Activated CD4-positive, CD25-positive, alpha-beta regulatory T cell (primary cell): ENCODE measurements around the gene NR1I3.
A peak's percentile ranks its signal among the peaks of the same experiment; 100 is the strongest.

Experiments used
- DNase-seq, 4 experiments: peaks; one replicate each; lab custom pipeline; 2025; lab: John Stamatoyannopoulos, UW

NR1I3 gene

GRCh38 chr1:161196111-161196510 is 41.9 kb downstream of the NR1I3 start:
- DNase-seq = no peak

- DNase-seq = no peak
Observed at GRCh38 chr1:161195171-161195570, 42.8 kb downstream of the NR1I3 start.

DNA sequence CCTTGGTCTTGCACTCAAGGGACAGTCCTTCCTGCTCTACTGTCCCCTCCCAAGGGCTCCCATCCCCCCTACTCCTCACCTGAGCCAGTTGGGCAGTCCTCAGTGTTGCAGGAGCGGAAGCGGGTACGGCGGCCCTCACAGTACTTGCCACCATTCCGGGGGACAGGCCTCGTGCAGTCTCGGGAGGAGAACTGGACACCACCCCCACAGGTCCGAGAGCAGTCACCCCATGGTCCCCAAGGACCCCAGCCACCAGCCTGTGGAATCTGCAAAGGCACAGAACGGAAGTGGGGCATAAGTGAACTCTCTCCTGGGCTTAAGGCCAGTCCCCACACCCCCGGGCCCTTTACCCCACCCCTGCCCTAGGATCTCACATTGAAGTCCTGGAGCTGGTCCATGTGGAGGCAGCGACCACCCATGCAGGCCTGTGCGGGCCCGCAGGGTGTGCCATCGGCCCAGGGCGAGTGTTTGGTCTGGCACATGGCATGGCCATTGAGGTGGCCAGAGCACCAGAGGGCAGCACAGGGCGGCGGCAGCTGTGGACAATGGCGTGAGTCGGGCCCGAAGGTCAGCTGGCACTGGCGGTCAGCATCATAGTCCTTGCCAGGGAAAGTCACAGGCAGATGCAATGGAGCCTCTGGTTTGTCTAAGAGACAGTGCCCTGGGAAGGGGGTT is 44.3 kb downstream of the NR1I3 start:
- no peak for DNase-seq

DNA sequence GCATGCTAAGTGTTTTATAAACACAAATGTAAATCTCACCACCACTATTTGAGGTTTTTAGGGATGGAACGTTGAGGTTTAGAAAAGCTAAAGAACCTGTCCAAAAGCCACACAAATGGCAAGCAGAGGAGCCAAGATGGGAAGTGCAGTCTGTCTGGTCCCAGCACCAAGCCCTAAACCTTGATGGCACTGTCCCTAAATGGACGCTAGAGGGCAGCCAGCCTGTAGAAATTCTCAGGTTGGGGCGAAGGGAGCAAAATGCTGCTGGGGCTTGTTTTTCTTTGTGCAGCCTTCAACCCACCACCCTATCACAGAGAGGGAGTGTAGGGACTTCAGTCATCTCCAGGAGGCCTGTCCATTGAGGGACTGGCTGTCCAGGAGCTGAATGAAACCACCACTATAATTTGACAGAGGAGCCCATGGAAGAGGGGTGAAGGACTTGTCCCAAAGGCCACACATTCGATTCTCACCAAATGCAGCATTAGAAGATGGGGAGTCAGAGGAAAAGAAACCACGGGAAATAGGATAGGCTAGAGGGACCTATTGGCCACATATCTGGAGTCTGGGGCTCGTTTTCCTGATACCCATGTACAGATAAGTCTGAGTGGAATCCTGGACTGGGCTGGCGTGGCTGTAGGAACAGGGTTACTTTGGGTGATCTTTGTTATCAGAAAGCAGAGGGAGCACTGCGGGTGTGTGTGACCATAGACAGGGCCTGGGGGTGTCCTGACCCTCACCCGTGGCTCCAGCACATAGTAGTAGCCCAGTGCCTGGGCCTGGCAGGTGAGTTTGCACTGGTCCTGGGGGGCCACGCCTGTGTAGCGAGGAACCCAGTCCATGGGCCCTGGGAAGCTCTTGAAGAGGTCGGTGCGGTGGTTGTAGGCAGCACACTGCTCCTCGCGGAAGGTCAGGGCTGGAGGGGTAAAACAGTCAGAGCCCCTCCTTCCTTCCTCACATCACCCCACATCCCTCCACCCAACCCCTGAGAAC is 45.2 kb downstream of the NR1I3 start:
- peak in 3 of 4 experiments; percentile 34 to 43 (median 39) for DNase-seq

GRCh38 chr1:161191971-161192370 is 46.0 kb downstream of the NR1I3 start:
- no peak for DNase-seq

DNA sequence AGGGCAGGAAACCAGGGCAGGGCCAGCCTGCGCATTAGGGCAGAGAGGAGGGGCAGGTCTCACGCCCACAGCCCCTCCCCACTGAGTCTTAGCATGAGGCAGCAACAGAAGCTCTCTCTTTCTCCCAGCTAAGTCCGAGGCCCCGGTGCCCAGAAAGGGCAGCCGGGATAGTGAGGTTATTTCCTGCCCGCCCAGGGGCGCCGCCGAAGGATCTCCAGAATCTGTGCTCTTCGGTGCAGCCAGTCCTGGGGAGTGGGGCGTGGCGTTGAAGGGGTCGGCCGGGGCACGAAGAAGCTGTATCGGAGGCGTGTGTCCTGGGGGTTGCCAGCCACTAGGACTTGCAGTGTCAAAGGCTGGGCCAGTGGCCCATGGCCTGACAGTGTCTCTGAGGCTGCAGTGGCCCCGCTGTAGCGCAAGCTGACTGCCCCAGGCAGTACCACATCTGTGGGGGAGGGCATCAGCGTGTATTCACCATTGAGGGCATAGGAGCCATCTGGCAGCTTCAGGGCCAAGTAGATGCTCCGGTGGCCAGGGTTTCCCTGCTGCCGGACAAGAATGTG is 47.0 kb downstream of the NR1I3 start:
- no peak for DNase-seq

- no peak for DNase-seq
Observed at GRCh38 chr1:161189036-161189435, 49.0 kb downstream of the NR1I3 start.

- no peak for DNase-seq
Observed at GRCh38 chr1:161188381-161188780, 49.6 kb downstream of the NR1I3 start.

GRCh38 chr1:161187311-161187710 is 50.7 kb downstream of the NR1I3 start:
- no peak for DNase-seq

DNA sequence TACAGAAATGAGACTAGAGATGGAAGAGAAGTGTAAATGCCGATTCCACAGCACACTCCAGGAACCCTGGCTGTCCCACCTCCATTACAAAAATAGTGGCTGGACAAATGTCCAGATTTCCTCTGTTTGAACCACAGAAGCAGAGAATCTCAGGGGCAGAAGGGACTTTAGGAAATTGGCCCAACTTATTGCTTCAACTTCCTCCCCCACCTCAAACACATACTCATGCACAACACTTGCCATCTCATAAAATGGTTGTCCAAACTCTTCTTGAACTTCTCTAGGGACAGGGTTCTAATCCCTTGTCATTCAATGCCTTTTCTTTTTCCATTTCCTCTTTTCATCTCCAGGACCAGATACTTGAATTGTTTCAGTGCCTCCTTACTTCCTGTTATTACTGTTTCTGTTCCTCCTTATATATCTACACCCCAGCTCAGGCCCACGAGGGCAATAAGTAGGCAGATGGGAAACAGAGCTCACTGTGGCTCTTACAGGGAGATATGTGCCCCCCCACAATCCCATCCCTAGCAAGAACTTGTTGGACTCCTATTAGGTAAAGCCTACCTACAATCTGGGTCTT is 52.2 kb downstream of the NR1I3 start:
- no peak for DNase-seq

DNA sequence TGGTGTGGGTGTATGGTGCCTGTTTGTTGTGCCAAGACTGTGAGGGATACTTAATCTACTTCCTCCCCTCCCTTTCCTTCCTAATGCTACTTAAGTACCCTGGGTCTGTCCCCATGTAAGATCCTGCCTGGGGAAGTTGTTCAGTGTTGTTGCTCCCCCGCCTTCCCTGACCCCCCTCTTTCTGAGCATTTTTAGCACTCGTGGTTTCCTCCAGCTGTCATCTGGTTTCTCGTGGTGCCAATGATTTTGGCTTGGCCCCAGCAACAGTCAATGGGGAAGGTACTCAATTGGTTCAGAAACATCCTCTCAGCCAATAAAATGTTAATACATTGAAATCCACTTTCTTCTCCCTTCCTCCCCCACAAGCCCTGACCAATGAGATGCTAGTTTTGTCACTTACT is 52.7 kb downstream of the NR1I3 start:
- DNase-seq = peak in 2 of 4 experiments; percentile 40 to 52

GRCh38 chr1:161182214-161182613 is 55.8 kb downstream of the NR1I3 start:
- peak in 2 of 4 experiments; percentile 38 for DNase-seq

GRCh38 chr1:161180639-161181038 is 57.4 kb downstream of the NR1I3 start:
- no peak for DNase-seq

DNA sequence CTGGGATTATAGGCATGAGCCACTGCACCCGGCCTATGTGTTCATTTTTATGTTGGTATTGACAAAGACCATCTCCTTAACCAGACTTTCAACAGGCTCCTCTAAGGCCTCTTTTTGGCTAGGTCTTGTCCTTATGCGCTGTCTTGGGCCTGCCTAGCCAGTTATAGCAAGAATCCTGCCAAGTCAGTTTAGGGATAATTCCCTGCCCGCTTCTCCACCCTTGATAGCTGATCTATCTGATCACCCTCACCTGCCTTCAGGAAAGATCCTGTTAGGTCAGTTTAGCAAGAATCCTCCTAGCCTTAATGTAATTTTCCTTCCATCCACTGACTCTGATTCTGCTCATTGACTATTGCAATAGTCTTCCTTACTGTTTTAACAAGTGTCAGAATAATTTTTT is 58.3 kb downstream of the NR1I3 start:
- no peak for DNase-seq
